OCI-LY7 (cell line): ENCODE data around the gene PAEP. TPM values are rescaled to one million over a fixed set of nuclear protein-coding genes. Genes with fewer than 3 reads are reported as not detected.

Experiments used
- BruUV-seq: library from RNA; stranded (reverse); fragments of 400-500 nt; replicated peaks from 2 replicates; lab custom pipeline; 2021; lab: Mats Ljungman, UMichigan
- CTCF ChIA-PET: fragments of 300-600 bp; sonication (Branson Sonifier 250); formaldehyde crosslinking; loops from one replicate; lab custom pipeline; 2022; ENCODE audit warnings: antibody characterized with exemption; ENCODE audit not compliant: unreplicated experiment; lab: Charles Lee
- POLR2A ChIA-PET: fragments of 300-600 bp; sonication (Branson Sonifier 250); formaldehyde crosslinking; loops from one replicate; lab custom pipeline; 2022; ENCODE audit warnings: antibody characterized with exemption; lab: Charles Lee
- DNase-seq: peaks from one replicate; pipeline ENCODE4 v3.0.0-alpha.2; 2015; ENCODE audit warnings: low spot score
- H2AFZ ChIP-seq: fragments of 200-600 bp; sonication (generic), shearing (Covaris generic); 2 replicates; pipeline ENCODE4 v1.6.1; 2014; ENCODE audit warnings: mild to moderate bottlenecking, antibody characterized with exemption, low read length, moderate library complexity
- H3K27ac ChIP-seq: fragments of 200-600 bp; sonication (generic); 2 replicates; pipeline ENCODE4 v1.5.1; 2014; ENCODE audit warnings: mixed run types, low read depth, mild to moderate bottlenecking, moderate library complexity, low read length, inconsistent platforms; ENCODE audit not compliant: poor library complexity, severe bottlenecking
- H3K36me3 ChIP-seq: fragments of 200-600 bp; sonication (generic); 2 replicates; pipeline ENCODE4 v1.6.1; 2014; ENCODE audit warnings: mild to moderate bottlenecking, antibody characterized with exemption, low read length, moderate library complexity, mixed read lengths; ENCODE audit not compliant: insufficient read depth
- H3K4me1 ChIP-seq: fragments of 200-600 bp; sonication (generic); 2 replicates; pipeline ENCODE4 v1.5.1; 2014; ENCODE audit warnings: mild to moderate bottlenecking, low read length; ENCODE audit not compliant: insufficient read depth, poor library complexity, severe bottlenecking
- H3K4me2 ChIP-seq: fragments of 200-600 bp; sonication (generic); 2 replicates; pipeline ENCODE4 v1.6.1; 2014; ENCODE audit warnings: mild to moderate bottlenecking, low read length
- H3K4me3 ChIP-seq: fragments of 200-600 bp; sonication (generic); 2 replicates; pipeline ENCODE4 v1.5.1; 2014; ENCODE audit warnings: mild to moderate bottlenecking, low read depth, low read length; ENCODE audit not compliant: poor library complexity, severe bottlenecking
- H3K79me2 ChIP-seq: fragments of 200-600 bp; sonication (generic); 2 replicates; pipeline ENCODE4 v1.6.1; 2016; ENCODE audit warnings: low read depth, mild to moderate bottlenecking, low read length, moderate library complexity, mixed read lengths; ENCODE audit not compliant: insufficient read depth
- H3K9me2 ChIP-seq: fragments of 200-600 bp; sonication (generic); 2 replicates; pipeline ENCODE4 v1.6.1; 2016; ENCODE audit warnings: mild to moderate bottlenecking, low read length, mixed read lengths; ENCODE audit not compliant: insufficient read depth
- H3K9me3 ChIP-seq: fragments of 200-600 bp; sonication (generic); 2 replicates; pipeline ENCODE4 v1.6.1; 2014; ENCODE audit warnings: mild to moderate bottlenecking, mixed run types, low read length, mixed read lengths
- H4K20me1 ChIP-seq: fragments of 200-600 bp; sonication (generic); 2 replicates; pipeline ENCODE4 v1.6.1; 2014; ENCODE audit warnings: mild to moderate bottlenecking, antibody characterized with exemption, low read length, moderate library complexity, mixed read lengths; ENCODE audit not compliant: insufficient read depth
- CTCF ChIP-seq: fragments of 200-600 bp; sonication (generic); conservative IDR thresholded peaks from 2 replicates; pipeline ENCODE4 v1.5.1; 2014; ENCODE audit warnings: mild to moderate bottlenecking, antibody characterized with exemption, low read length, moderate library complexity, mixed read lengths
- EZH2phosphoT487 ChIP-seq: fragments of 200-600 bp; sonication (generic); IDR thresholded peaks from 2 replicates; pipeline ENCODE4 v1.6.1; 2018; ENCODE audit warnings: low read depth, borderline replicate concordance, mild to moderate bottlenecking, mixed run types, antibody characterized with exemption, low read length, moderate library complexity, mixed read lengths
- intact Hi-C: fragments of 100-400 bp; cut with micrococcal nuclease; formaldehyde crosslinking; loops from one replicate; pipeline ENCODE4 v1.10.0; 2022; ENCODE audit not compliant: unreplicated experiment
- total RNA-seq, 2 experiments: library from RNA; depleted of rRNA in 1 of 2; stranded (reverse); fragments of >200 nt in 1 of 2; shearing (Covaris generic) in 1 of 2; gene quantifications; 2 replicates each; pipeline ENCODE4 v1.2.3, GENCODE V29; 2014 to 2022

Gene PAEP
- total RNA-seq, 2 experiments from 2014 or later: not detected

- H2AFZ ChIP-seq: no peak overlapping the region
- H3K27ac ChIP-seq: no peak overlapping the region
- ChIA-PET CTCF (no interaction called here), POLR2A (no interaction called here)
- no TSS peak for BruUV-seq
- intact Hi-C loops: no loop called here
- no peaks in the 10 kb centered on the region for H3K9me2 ChIP-seq
- H3K4me2 ChIP-seq: no peak overlapping the region
- H3K9me3 ChIP-seq: no peaks in the 10 kb centered on the region
- DNase-seq: no peak
- H3K36me3 ChIP-seq: no peaks in the 10 kb centered on the region
- H4K20me1 ChIP-seq: no peaks in the 10 kb centered on the region
- H3K79me2 ChIP-seq: no peaks in the 10 kb centered on the region
- no peak overlapping the region for H3K4me3 ChIP-seq
- TF ChIP-seq EZH2phosphoT487 (no peak), CTCF (no peak)
- H3K4me1 ChIP-seq: no peaks in the 10 kb centered on the region
Measured at GRCh38 chr9:135613946-135614805, 52.6 kb downstream of the PAEP start.

DNA sequence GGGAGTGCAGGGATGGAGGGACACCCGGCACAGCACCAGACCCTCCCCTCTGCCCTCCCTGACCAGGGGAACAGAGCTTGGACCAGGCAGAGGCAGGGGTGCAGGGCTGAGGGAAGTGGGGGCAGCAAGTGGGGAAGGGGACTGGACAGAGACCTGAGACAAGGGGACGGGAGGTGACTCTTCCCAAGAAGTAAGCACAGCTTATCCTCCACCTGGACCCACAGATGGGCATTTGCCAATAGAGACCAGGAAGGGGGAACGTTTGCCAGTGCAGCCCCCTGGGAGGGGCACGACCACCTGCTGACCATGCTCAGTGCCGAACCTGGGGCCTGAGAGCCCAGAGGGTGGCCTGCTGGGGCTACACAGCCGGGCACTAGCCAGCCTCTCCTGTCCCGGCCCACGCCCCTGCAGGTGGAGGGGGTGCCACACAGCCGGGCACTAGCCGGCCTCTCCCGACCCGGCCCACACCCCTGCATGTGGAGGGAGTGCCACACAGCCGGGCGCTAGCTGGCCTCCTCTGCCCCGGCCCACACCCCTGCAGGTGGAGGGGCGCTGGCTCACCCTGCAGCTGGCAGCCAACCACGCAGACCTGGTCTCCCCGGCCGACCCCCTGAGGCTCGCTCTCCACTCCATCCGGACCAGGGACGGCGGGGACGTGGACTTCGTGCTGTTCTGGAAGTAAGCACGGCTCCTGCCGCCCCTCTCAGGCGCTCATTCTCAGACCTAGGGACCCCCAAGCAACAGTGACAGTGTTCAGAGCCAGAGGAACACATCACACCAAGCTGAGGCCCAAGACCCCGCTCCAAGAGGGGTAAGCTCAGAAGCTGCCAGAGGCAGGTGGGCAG lies 53.5 kb downstream of the PAEP start:
- H3K9me3 ChIP-seq: no peaks in the 10 kb centered on the region
- no peaks in the 10 kb centered on the region for H3K79me2 ChIP-seq
- no peaks in the 10 kb centered on the region for H3K9me2 ChIP-seq
- H2AFZ ChIP-seq: no peak overlapping the region
- H3K27ac ChIP-seq: no peak overlapping the region
- TF ChIP-seq CTCF (no peak), EZH2phosphoT487 (no peak)
- ChIA-PET CTCF (no interaction called here), POLR2A (no interaction called here)
- BruUV-seq: no TSS peak
- no peaks in the 10 kb centered on the region for H3K4me1 ChIP-seq
- no peak for DNase-seq
- no peak overlapping the region for H3K4me3 ChIP-seq
- H4K20me1 ChIP-seq: no peaks in the 10 kb centered on the region
- H3K4me2 ChIP-seq: no peak overlapping the region
- no peaks in the 10 kb centered on the region for H3K36me3 ChIP-seq
- intact Hi-C loops: no loop called here
